Activated B cell treated with CpG ODN at 0.5 μM for 24 hours (primary cell): ENCODE results near the gene TRPC3. TPM values are rescaled to one million over a fixed set of nuclear protein-coding genes. Genes with fewer than 3 reads are reported as not detected.

Source experiments
- ATAC-seq: fragments of 200-7000 bp; cut with Tn5 transposase; one replicate; pipeline ENCODE4 v1.10.0; 2021; ENCODE audit warnings: low read depth, mild to moderate bottlenecking, moderate library complexity
- CTCF ChIA-PET: fragments of 350-600 bp; sonication (Branson Sonifier 250); formaldehyde crosslinking; loops from one replicate; lab custom pipeline; 2021; ENCODE audit warnings: antibody characterized with exemption; lab: Charles Lee
- POLR2A ChIA-PET: fragments of 350-600 bp; sonication (Branson Sonifier 250); formaldehyde crosslinking; loops from one replicate; lab custom pipeline; 2021; ENCODE audit warnings: antibody characterized with exemption; lab: Charles Lee
- DNase-seq: peaks from one replicate; pipeline ENCODE4 v3.0.0; 2022
- H3K27ac Mint-ChIP-seq: one replicate; pipeline ENCODE4 v1.8.0; 2020; ENCODE audit warnings: mixed read lengths
- H3K27me3 Mint-ChIP-seq: one replicate; pipeline ENCODE4 v1.8.0; 2021; ENCODE audit warnings: mixed read lengths
- H3K36me3 Mint-ChIP-seq: one replicate; pipeline ENCODE4 v1.8.0; 2021; ENCODE audit warnings: low read depth, mixed read lengths
- H3K4me1 Mint-ChIP-seq: one replicate; pipeline ENCODE4 v1.8.0; 2021; ENCODE audit warnings: mixed read lengths
- H3K4me3 Mint-ChIP-seq: one replicate; pipeline ENCODE4 v1.8.0; 2020; ENCODE audit warnings: mild to moderate bottlenecking, mixed read lengths
- H3K9me3 Mint-ChIP-seq: one replicate; pipeline ENCODE4 v1.8.0; 2020; ENCODE audit warnings: mixed read lengths
- CTCF ChIP-seq: fragments of 200-600 bp; IDR thresholded peaks from one replicate; pipeline ENCODE4 v1.8.0; 2022; ENCODE audit warnings: antibody characterized with exemption, mild to moderate bottlenecking
- intact Hi-C: fragments of 100-400 bp; cut with micrococcal nuclease; formaldehyde crosslinking; loops from one replicate; pipeline ENCODE4 v1.15.1; 2024
- total RNA-seq: library from RNA; stranded (reverse); gene quantifications from 2 replicates; pipeline ENCODE4 v1.2.3, GENCODE V29; 2022

The TRPC3 gene
- total RNA-seq, 1 donor from 2014 or later: not detected

- H3K27ac Mint-ChIP-seq: no peak overlapping the region
- intact Hi-C loops: no loop called here
- no peaks in the 10 kb centered on the region for H3K36me3 Mint-ChIP-seq
- no peak overlapping the region for H3K4me3 Mint-ChIP-seq
- peaks cover 34% of the 10 kb centered on the region for H3K27me3 Mint-ChIP-seq
- no peaks in the 10 kb centered on the region for H3K9me3 Mint-ChIP-seq
- no peak for DNase-seq
- POLR2A ChIA-PET: no interaction called here
- no peaks in the 10 kb centered on the region for H3K4me1 Mint-ChIP-seq
- CTCF ChIA-PET: no interaction called here
- TF ChIP-seq CTCF: no peak
- no peak for ATAC-seq
Measured at GRCh38 chr4:121990489-121990888, 38.6 kb upstream of the TRPC3 start.

GRCh38 chr4:121989715-121990114, 37.9 kb upstream of the TRPC3 start:
- ATAC-seq: no peak
- TF ChIP-seq CTCF: no peak
- H3K9me3 Mint-ChIP-seq: no peaks in the 10 kb centered on the region
- CTCF ChIA-PET: no interaction called here
- H3K27ac Mint-ChIP-seq: no peak overlapping the region
- POLR2A ChIA-PET: no interaction called here
- intact Hi-C loops: no loop called here
- no peak for DNase-seq
- no peaks in the 10 kb centered on the region for H3K4me1 Mint-ChIP-seq
- H3K4me3 Mint-ChIP-seq: no peak overlapping the region
- peaks cover 34% of the 10 kb centered on the region for H3K27me3 Mint-ChIP-seq
- H3K36me3 Mint-ChIP-seq: no peaks in the 10 kb centered on the region

GRCh38 chr4:121988950-121989349, 37.1 kb upstream of the TRPC3 start:
- no peak for TF ChIP-seq CTCF
- Mint-ChIP-seq H3K9me3 (no peaks in the 10 kb centered on the region), H3K36me3 (no peaks in the 10 kb centered on the region), H3K27me3 (peaks cover 39% of the 10 kb centered on the region), H3K4me1 (no peaks in the 10 kb centered on the region), H3K27ac (no peak overlapping the region), H3K4me3 (no peak overlapping the region)
- ChIA-PET CTCF (no interaction called here), POLR2A (no interaction called here)
- ATAC-seq: no peak
- intact Hi-C loops: no loop called here
- DNase-seq: no peak

GRCh38 chr4:121980643-121981042, 28.8 kb upstream of the TRPC3 start:
- H3K27ac Mint-ChIP-seq: no peak overlapping the region
- ATAC-seq (no peak), DNase-seq (no peak)
- H3K27me3 Mint-ChIP-seq: peaks cover 10% of the 10 kb centered on the region
- peaks cover 19% of the 10 kb centered on the region for H3K4me1 Mint-ChIP-seq
- no peak overlapping the region for H3K4me3 Mint-ChIP-seq
- CTCF ChIA-PET: no interaction called here
- no peak for TF ChIP-seq CTCF
- POLR2A ChIA-PET: no interaction called here
- H3K36me3 Mint-ChIP-seq: no peaks in the 10 kb centered on the region
- intact Hi-C loops: no loop called here
- no peaks in the 10 kb centered on the region for H3K9me3 Mint-ChIP-seq

GRCh38 chr4:121978172-121978516, 26.3 kb upstream of the TRPC3 start:
- DNase-seq (no peak), ATAC-seq (no peak)
- CTCF ChIA-PET: no interaction called here
- Mint-ChIP-seq H3K27me3 (no peaks in the 10 kb centered on the region), H3K27ac (peak overlapping the region; percentile 1), H3K4me1 (peaks cover 22% of the 10 kb centered on the region), H3K9me3 (no peaks in the 10 kb centered on the region), H3K36me3 (no peaks in the 10 kb centered on the region), H3K4me3 (peak overlapping the region; percentile 55)
- no peak for TF ChIP-seq CTCF
- POLR2A ChIA-PET: no interaction called here
- intact Hi-C loops: no loop called here
